GM12892 (cell line): ENCODE measurements around the gene RPL7A.

ENCODE experiments used
- POLR2A ChIP-seq: IDR thresholded peaks from 2 replicates; pipeline ENCODE4 v1.6.1; 2011; ENCODE audit warnings: low read depth, low read length, control low read depth
- POLR2AphosphoS5 ChIP-seq: IDR thresholded peaks from 2 replicates; pipeline ENCODE4 v1.6.1; 2011; ENCODE audit warnings: low read depth, low read length, control low read depth

DNA sequence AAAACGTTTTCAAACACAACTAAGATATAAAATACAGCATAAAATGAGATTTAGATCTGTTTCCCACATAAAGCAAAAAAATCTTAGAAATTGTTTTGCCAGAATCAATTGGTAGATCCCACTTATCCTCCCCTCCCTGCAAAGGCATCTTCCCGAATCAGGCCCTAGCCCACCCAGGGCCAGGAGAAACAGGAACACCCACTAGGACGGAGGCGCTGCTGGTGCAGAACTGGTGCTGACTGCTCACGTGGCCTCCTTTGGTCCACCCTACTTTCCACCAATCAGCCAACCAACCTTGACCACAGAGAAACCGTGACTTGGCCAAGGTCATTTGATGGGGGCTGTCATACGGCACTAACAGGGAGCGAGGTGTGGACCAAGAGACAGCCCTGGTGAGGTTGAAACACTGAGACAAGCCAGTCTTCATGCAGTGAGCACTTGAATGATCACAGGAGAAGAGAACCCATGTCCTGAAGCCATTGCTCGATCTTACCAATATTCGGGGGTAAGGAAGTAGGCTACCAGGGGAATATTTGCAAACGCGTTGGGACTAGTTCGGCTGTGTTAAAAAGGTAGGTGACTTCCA is 13.6 kb downstream of the RPL7A start:
- TF ChIP-seq POLR2A (no peak; the same call in 1 of the 2 replicates), POLR2AphosphoS5 (peak; percentile 38)
